Measurements from ENCODE around the gene NPDC1. TPM values are rescaled to one million over a fixed set of nuclear protein-coding genes. Genes with fewer than 3 reads are reported as not detected.

The NPDC1 gene
- total and polyA plus RNA-seq, 4 donors = 2.7 to 14.5 (median 7.3) TPM

DNA sequence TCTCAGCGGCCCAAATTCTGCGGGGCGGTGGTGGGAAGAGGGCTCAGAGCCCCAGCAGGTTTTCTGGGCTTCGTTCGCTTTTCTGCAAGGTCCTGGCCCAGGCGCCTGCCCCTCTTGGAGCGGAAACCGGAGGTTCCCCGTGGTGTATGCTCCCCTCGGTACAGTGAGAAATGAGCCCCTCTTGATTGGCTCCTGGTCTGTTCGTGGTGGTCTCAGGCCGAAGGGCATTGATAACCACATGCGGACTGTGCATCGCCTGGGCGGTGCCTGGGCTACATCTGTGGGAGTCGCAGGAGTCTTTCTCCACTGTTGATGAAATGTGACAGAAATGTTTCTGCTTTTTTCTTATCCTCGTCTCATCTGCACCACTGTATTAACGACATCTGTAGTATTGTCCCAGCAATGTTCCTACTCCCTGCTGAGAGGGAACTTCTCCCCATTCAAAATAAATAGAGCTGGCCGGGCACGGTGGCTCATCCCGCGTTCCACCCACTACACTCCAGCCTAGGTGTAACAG lies 41.5 kb upstream of the NPDC1 start:
- no peak for DNase-seq (ENCODE audit: low spot score)
- Histone ChIP-seq H3K27me3 (ENCODE audit: control insufficient read depth in 4 of 4, insufficient read depth in 4 of 4, low read length in 3 of 4) (no peaks in the 10 kb centered on the region), H3K36me3 (ENCODE audit: control insufficient read depth in 4 of 4, insufficient read depth in 3 of 4, low read depth in 1 of 4, low read length in 3 of 4) (peaks cover 0 to 15% (median 4%) of the 10 kb centered on the region in 4 donors), H3K4me1 (ENCODE audit: control insufficient read depth in 4 of 4, insufficient read depth in 4 of 4, low read length in 3 of 4) (peaks cover 5 to 20% (median 11%) of the 10 kb centered on the region in 4 donors), H3K4me3 (ENCODE audit: low read depth in 1 of 3, low read length in 3 of 3) (peak overlapping the region; percentile 27 to 83 (median 51)), H3K9me3 (ENCODE audit: control insufficient read depth in 4 of 4, low read length in 3 of 4) (no peaks in the 10 kb centered on the region), H3K27ac (ENCODE audit: low read depth in 1 of 2, low read length in 2 of 2) (peak overlapping the region; percentile 74 to 79), H3K9ac (ENCODE audit: low read depth in 1 of 2, low read length in 2 of 2) (peak overlapping the region in 1 of 2 donors; percentile 26)
- WGBS = 18% methylated on average over 22 of the region's 22 CpGs
- TF ChIP-seq, protein P1, sequence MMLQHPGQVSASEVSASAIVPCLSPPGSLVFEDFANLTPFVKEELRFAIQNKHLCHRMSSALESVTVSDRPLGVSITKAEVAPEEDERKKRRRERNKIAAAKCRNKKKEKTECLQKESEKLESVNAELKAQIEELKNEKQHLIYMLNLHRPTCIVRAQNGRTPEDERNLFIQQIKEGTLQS (IDR thresholded peaks at IDR 0.05) = no peak
- TF ChIP-seq RAD21 (IDR thresholded peaks at IDR 0.05) = no peak
- TF ChIP-seq SP1 (IDR thresholded peaks at IDR 0.05) = no peak
- TF ChIP-seq TAF1 (conservative IDR thresholded peaks at IDR 0.05) = no peak
- no peak for TF ChIP-seq FOXA2 (IDR thresholded peaks at IDR 0.05)
- TF ChIP-seq, protein P2, sequence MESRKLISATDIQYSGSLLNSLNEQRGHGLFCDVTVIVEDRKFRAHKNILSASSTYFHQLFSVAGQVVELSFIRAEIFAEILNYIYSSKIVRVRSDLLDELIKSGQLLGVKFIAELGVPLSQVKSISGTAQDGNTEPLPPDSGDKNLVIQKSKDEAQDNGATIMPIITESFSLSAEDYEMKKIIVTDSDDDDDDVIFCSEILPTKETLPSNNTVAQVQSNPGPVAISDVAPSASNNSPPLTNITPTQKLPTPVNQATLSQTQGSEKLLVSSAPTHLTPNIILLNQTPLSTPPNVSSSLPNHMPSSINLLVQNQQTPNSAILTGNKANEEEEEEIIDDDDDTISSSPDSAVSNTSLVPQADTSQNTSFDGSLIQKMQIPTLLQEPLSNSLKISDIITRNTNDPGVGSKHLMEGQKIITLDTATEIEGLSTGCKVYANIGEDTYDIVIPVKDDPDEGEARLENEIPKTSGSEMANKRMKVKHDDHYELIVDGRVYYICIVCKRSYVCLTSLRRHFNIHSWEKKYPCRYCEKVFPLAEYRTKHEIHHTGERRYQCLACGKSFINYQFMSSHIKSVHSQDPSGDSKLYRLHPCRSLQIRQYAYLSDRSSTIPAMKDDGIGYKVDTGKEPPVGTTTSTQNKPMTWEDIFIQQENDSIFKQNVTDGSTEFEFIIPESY (IDR thresholded peaks at IDR 0.05) = no peak
- TF ChIP-seq NR2F2 (IDR thresholded peaks at IDR 0.05) = no peak
- no peak for TF ChIP-seq GABPA (IDR thresholded peaks at IDR 0.05 in 1 of 2, conservative IDR thresholded peaks at IDR 0.05 in 1 of 2)
- no peak for TF ChIP-seq RXRA (IDR thresholded peaks at IDR 0.05)
- TF ChIP-seq, protein P3, sequence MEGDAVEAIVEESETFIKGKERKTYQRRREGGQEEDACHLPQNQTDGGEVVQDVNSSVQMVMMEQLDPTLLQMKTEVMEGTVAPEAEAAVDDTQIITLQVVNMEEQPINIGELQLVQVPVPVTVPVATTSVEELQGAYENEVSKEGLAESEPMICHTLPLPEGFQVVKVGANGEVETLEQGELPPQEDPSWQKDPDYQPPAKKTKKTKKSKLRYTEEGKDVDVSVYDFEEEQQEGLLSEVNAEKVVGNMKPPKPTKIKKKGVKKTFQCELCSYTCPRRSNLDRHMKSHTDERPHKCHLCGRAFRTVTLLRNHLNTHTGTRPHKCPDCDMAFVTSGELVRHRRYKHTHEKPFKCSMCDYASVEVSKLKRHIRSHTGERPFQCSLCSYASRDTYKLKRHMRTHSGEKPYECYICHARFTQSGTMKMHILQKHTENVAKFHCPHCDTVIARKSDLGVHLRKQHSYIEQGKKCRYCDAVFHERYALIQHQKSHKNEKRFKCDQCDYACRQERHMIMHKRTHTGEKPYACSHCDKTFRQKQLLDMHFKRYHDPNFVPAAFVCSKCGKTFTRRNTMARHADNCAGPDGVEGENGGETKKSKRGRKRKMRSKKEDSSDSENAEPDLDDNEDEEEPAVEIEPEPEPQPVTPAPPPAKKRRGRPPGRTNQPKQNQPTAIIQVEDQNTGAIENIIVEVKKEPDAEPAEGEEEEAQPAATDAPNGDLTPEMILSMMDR (IDR thresholded peaks at IDR 0.05; ENCODE audit: low read depth, low read length, missing input control) = no peak
- TF ChIP-seq HNF4G (IDR thresholded peaks at IDR 0.05) = no peak
- TF ChIP-seq EGR1 (IDR thresholded peaks at IDR 0.05; ENCODE audit: low read depth in 2 of 2) = no peak

DNA sequence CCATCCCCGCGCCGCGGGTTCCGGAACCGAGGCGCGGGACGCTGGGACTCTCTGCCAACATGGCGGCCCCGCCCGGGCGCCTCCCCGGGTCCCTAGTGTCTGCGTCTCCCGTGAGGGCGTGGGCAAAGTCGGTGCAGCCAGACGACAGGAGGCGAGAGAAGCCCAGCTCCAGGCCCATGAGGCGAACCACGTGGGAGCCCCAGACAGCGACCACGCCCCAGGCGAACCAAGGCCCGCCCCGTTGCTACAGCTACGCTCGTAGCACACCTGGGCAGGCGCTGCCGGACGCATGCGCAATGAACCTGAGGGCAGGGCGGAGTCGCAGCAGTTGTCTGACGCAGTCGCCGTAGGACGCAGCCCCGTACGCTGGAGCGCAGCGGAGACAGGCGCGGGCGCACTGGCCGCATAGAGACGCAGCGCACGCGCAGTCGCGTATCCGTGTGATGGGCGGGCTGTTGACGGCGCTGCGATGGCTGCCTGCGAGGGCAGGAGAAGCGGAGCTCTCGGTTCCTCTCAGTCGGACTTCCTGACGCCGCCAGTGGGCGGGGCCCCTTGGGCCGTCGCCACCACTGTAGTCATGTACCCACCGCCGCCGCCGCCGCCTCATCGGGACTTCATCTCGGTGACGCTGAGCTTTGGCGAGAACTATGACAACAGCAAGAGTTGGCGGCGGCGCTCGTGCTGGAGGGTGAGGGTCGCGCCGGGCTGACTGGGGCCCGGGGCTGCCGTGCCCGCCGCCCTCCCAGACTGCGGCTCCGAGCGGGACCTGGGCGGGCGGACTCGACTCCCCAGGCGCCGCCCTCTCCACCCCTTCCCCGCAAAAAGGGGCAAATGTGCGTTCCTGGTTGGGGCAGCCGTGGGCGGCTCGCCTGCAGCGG lies 40.8 kb upstream of the NPDC1 start, which contains the start of gene MAN1B1:
MAN1B1 (plus strand) TSS at position 455 of the 878 bp plus-strand sequence; CDS start at position 470, 15 bp downstream.
- peak; percentile 98 for DNase-seq (ENCODE audit: low spot score)
- TF ChIP-seq HNF4A (conservative IDR thresholded peaks at IDR 0.05) = peak in 1 of 2 donors; percentile 7
- TF ChIP-seq RAD21 (IDR thresholded peaks at IDR 0.05) = no peak
- TF ChIP-seq, protein P2 (IDR thresholded peaks at IDR 0.05) = peak; percentile 33
- TF ChIP-seq GABPA (IDR thresholded peaks at IDR 0.05 in 1 of 2, conservative IDR thresholded peaks at IDR 0.05 in 1 of 2) = peak in 1 of 2 donors; percentile 55
- TF ChIP-seq, protein P4, sequence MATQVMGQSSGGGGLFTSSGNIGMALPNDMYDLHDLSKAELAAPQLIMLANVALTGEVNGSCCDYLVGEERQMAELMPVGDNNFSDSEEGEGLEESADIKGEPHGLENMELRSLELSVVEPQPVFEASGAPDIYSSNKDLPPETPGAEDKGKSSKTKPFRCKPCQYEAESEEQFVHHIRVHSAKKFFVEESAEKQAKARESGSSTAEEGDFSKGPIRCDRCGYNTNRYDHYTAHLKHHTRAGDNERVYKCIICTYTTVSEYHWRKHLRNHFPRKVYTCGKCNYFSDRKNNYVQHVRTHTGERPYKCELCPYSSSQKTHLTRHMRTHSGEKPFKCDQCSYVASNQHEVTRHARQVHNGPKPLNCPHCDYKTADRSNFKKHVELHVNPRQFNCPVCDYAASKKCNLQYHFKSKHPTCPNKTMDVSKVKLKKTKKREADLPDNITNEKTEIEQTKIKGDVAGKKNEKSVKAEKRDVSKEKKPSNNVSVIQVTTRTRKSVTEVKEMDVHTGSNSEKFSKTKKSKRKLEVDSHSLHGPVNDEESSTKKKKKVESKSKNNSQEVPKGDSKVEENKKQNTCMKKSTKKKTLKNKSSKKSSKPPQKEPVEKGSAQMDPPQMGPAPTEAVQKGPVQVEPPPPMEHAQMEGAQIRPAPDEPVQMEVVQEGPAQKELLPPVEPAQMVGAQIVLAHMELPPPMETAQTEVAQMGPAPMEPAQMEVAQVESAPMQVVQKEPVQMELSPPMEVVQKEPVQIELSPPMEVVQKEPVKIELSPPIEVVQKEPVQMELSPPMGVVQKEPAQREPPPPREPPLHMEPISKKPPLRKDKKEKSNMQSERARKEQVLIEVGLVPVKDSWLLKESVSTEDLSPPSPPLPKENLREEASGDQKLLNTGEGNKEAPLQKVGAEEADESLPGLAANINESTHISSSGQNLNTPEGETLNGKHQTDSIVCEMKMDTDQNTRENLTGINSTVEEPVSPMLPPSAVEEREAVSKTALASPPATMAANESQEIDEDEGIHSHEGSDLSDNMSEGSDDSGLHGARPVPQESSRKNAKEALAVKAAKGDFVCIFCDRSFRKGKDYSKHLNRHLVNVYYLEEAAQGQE (IDR thresholded peaks at IDR 0.05) = peak; percentile 59
- TF ChIP-seq YY1 (IDR thresholded peaks at IDR 0.05) = peak; percentile 98
- TF ChIP-seq NR2F2 (IDR thresholded peaks at IDR 0.05) = no peak
- TF ChIP-seq FOXA2 (IDR thresholded peaks at IDR 0.05) = no peak
- peak; percentile 7 for TF ChIP-seq FOXA1 (IDR thresholded peaks at IDR 0.05)
- peak; percentile 79 to 97 for TF ChIP-seq EGR1 (IDR thresholded peaks at IDR 0.05; ENCODE audit: low read depth in 2 of 2)
- TF ChIP-seq SP1 (IDR thresholded peaks at IDR 0.05) = peak; percentile 60
- peak in 1 of 2 donors; percentile 6 for TF ChIP-seq RXRA (IDR thresholded peaks at IDR 0.05)
- TF ChIP-seq, protein P5, sequence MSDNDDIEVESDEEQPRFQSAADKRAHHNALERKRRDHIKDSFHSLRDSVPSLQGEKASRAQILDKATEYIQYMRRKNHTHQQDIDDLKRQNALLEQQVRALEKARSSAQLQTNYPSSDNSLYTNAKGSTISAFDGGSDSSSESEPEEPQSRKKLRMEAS (IDR thresholded peaks at IDR 0.05) = peak; percentile 73
- under 1% methylated on average over 101 of the region's 101 CpGs for WGBS
- H3K36me3 ChIP-seq (ENCODE audit: control insufficient read depth in 4 of 4, insufficient read depth in 3 of 4, low read depth in 1 of 4, low read length in 3 of 4) = peaks cover 0 to 12% (median 4%) of the 10 kb centered on the region in 4 donors
- peaks cover 5 to 20% (median 11%) of the 10 kb centered on the region in 4 donors for H3K4me1 ChIP-seq (ENCODE audit: control insufficient read depth in 4 of 4, insufficient read depth in 4 of 4, low read length in 3 of 4)
- no peaks in the 10 kb centered on the region for H3K27me3 ChIP-seq (ENCODE audit: control insufficient read depth in 4 of 4, insufficient read depth in 4 of 4, low read length in 3 of 4)
- H3K9me3 ChIP-seq (ENCODE audit: control insufficient read depth in 4 of 4, low read length in 3 of 4) = no peaks in the 10 kb centered on the region
- H3K27ac ChIP-seq (ENCODE audit: low read depth in 1 of 2, low read length in 2 of 2) = peak within 1 kb of the TSS; percentile 78 to 79
- H3K9ac ChIP-seq (ENCODE audit: low read depth in 1 of 2, low read length in 2 of 2) = peak within 1 kb of the TSS in 1 of 2 donors; percentile 71
- peak within 1 kb of the TSS; percentile 51 to 83 (median 74) for H3K4me3 ChIP-seq (ENCODE audit: low read depth in 1 of 3, low read length in 3 of 3)
